ENCODE measurements around the gene GPBP1.
"Not testable (repeated sequence)": the region's sequence is repeated elsewhere in the genome, so short reads cannot be mapped to it uniquely, and the experiment has no call there.

GPBP1 gene

DNA sequence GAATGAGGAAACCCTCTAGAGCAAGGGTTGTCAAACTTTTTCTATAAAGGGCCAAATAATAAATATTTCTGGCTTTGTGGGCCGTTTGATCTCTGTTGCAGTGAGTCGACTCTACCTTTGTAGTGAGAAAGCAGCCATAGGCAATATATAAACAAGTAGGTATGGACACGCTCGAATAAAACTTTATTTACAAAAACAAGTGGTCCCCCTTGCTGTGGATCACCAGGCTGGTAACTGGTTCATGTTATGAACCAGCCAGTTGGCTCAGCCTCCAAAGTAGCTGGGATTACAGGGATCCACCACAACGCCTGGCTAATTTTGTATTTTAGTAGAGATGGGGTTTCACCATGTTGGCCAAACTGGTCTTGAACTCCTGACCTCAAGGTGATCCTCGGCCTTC lies 118.5 kb downstream of the GPBP1 start:
- DNase-seq: no peak

DNA sequence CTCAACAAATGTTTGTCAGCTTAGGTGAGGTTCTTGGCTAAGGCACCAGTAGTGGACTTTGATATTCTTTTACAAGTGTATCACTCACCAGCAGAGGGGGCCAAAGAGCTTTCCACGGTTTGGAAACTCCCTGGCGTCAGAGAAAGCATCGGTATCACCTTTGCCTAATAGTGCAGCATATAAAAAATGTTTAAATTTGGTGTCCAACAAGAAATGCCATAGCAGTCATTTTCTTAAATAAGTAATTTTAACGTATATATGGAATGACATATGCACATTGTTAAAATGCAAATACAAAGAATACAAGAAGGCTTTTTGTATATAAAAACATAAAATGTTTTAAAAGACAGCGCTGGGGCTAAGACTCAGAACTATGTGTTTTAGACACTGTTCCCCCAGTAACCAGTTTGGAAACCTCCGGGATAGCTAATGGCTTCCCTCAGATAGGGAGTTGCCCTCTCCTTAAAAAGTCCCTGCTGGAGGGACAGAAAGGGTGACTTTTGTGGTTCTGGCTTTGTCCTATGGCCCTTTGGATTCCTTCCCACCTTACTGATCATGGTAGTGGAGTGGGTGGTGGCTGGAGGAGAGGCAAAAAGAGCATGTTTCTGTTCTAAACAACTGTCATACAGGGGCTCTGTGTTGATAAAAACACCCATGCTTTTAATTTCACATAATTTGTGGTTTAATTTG lies 124.6 kb downstream of the GPBP1 start:
- peak; percentile 91 for DNase-seq

DNA sequence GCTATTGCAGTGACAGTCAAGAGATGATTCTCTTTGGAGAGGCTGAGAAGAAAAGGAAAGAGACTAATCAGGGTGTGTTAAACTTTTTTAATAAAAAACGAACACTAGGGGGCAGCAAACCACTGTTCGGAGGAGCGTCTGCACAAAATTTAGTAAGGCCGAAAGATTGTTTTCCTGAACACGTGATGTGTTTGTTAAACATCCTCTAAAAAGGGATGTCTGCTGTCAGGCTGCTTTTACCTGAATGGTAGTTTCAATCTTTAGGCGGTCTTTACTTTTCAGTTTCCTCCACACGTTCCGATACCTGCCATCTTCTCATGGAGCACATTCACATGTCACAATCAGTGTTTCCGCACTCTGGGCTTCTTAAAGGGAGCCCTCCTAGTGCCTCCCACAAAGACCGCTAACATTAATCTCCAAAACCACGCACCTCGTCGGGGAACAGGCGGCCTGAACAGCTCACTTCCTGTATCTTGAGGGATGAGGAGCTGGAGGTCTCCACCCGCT lies 125.2 kb downstream of the GPBP1 start:
- peak; percentile 56 for DNase-seq

DNA sequence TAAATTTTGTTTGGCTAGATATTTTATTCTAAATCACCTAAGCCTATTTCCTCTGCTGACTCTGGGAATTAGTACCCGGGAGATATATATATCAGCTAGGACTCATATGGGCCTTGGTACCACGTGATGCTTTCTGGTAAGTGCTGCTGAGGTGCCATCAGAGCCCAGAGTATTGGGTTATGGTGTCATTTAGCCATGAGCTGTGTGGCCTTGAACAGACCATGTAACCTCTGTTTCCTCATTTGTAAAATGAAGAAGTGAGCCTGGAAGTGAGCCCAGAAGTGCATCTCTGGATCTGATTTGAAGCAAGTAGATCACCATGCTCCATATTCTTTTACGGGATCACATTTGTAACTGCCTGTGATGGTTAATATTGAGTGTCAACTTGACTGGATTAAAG lies 126.1 kb downstream of the GPBP1 start:
- DNase-seq: no peak

DNA sequence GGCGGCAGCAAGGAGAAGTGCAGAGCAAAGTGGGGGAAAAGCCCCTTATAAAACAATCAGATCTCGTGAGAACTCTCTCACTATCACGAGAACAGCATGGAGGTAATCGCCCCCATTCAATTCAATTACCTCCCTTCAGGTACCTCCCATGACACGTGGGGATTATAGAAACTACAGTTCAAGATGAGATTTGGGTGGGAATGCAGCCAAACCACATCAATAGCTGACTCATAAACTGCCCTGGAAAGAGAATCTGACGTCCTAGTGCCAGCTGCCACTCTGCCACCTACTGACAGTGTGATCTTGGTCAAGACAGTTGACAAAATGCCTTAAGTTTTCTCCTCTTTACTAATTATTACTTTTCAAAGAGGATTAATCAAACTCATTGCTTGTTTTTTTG lies 128.3 kb downstream of the GPBP1 start:
- peak; percentile 58 for DNase-seq

DNA sequence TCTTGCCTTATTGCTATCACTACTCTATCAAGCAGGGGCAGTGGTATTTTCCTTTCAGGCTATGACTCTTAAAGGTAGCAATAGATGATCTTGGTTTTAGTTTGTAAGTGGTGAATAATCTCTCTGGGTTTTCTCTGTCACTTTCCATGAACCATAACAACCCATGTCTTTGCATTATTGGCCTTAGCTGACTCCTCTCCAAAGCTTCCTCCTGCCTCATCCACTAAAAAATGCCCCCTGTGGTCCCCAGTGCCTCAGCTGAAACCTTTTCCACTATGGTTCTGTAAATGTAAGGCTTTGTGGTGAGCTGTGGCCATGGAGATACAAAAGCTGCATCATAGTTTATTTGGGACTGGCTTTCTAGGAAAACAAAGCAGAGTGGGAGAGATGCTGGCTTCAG lies 128.8 kb downstream of the GPBP1 start:
- no peak for DNase-seq

DNA sequence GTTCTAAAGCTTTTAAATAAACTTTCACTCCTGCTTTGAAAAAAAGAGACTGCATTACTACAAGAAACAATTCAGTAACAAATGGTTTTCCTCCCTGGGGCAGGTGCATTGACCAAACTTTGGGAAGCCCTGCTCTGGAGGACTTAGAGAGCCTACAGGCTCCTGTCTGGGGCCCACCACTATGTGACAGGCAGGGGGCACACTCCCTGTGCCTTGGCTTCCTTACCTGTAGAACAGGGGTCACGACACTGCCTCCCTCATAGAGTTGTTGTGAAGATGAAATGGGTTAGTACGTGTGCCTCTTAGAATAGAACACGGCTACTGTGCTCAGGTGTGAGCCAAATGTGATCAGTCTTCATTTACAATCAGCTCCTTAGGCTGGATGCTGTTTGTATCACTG lies 130.1 kb downstream of the GPBP1 start:
- DNase-seq: no peak

DNA sequence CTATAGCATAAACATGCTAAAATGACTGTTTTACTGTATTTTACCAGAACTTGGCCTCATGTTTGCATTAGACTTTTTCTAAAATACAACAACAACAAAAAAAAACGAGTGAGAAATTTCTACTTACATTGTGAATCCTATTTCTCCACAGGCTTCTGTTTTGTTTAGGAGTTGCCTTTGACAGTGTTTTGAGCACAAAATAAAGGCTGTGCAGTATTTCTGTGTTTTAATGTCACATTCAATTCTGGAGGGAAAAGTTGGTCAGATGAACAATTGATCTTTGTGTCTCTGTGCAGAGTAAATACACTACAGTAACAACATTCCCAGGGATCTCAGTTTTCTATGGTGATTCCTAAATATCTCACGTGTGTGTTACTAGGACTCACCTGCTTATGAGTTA lies 131.1 kb downstream of the GPBP1 start:
- no peak for DNase-seq

DNA sequence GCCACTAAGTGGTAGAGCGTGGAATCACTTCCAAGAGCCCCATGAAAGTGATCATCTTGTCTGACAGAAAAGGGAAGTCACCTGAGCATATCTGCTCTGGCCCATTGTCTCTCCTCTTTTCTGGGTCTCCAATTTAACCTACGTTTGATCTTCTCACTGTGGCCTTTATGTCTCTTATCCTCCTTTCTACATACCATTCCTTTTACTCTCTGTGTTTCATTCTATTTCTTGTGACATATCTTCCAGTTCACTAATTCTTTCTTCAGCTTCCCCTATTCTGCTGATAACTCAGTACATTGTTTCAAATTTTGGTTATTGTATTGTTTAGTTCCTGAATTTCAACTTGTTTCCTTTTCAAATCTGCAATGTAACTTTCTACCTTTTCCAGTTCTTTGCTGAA lies 132.5 kb downstream of the GPBP1 start:
- DNase-seq: no peak

DNA sequence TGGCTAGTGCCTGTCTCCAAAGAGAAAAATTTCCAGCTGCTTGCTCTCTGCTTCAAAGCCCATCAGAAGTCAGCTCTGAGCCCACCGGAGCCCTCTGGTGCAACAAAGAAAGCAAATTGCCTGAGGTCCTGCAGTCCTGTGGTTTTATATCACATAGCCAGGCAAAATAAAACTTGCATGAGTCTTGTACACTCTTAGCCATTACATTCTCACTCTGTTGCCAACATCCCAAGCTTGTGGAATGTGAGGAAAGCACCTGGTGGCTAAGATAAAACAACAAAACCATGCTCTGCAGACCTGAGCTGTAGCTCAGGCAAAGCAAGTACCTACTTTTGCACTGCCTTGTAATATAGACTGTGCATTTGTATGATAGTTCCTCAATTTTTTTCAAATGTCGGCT lies 133.7 kb downstream of the GPBP1 start:
- no peak for DNase-seq

DNA sequence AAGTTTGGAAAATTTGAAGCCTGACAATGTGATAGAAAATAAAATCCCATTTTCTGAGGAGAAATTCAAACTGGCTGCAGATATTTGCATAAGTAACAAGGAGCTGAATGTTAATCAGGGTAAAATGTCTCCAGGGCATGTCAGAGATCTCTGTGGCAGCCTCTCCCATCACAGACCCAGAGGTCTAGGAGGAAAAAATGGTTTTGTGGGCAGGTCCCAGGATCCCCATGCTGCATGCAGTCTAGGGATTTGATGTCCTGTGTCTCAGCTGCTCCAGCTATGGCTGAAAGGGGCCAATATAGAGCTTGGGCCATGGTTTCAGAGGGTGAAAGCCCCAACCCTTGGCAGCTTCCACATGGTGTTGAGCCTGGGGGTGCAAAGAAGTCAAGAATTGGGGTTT lies 135.2 kb downstream of the GPBP1 start:
- not testable (repeated sequence) for DNase-seq

DNA sequence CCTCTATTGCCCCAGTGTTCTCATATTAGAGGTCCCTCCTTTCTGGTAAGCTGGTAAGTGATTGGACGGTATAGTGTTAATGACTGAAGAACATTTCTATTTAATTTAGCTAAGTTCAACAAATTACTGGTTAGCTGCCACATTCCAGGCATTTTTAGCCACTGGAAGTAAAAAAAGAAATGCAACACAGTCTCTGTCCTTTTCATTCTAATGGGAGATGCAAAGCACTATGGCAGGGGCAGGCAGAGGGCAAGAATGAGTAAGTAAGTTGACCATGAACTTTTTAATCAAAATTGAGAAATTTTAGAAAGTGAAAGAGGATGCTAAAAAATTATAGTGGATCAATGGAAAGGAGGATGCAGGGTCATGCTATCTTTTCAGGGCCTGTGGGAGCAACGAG lies 137.4 kb downstream of the GPBP1 start:
- DNase-seq: no peak

DNA sequence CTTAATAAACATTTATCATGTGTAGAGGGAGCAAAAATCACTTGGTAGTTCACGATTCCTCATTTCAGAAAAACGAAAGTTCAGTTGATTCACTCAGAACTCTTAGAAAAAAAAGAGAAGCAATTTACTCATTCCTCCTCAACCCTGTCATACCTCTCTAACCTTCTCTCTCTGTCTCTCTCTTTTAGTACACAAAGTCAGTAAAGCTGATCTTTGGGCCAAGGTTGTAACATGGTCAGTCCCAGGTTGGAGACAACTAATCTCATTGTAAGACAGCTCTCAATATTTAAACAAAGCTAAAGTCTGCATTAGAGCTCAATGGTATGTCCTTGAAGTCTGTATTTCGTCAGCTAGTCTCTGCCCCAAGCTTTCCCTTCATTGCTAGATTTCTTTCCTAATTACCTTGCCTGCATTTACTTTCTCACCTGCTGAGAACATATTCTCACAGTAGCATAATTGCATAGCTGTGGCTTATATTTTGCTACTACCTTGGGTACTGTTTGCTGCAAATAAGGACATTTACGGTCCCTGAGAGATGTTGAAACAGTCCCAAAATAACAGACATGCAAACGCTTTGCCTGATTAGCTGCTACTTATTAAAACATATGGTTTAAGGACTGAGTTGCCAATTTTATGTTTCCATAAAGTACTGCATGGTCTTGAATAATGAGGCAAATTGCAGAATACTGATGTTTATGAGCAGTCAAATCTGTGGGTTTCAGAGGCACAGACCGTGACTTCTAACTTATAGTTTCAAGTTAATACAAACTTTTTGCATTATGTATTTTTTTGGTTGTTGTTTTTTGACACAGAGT lies 138.3 kb downstream of the GPBP1 start:
- DNase-seq: no peak

DNA sequence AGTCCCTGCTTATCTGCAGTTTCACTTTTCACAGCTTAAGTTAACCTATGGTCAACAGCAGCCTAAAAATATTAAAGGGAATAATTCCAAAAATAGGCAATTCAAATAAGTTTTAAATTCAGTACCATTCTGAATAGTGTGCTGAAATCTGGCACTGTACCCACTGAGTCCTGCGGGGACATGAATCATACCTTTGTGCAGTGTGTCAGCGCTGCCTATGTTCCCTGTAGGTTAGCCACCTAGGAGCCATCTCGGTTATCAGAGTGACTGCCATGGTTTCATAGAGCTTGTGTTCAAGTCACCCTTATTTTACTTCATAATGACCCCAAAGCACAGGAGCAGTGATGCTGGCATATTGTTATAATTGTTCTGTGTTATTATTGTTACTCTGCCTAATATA lies 139.9 kb downstream of the GPBP1 start:
- no peak for DNase-seq

All from CD4-positive, alpha-beta T cell treated with Interleukin-6 for 4 hours (primary cell).